DND-41 (cell line): ENCODE data around the gene TBC1D22B.

Source experiments
- CTCF ChIP-seq: IDR thresholded peaks from 2 replicates; pipeline ENCODE4 v1.5.1; 2012; ENCODE audit warnings: borderline replicate concordance, low read length, moderate library complexity, mild to moderate bottlenecking; ENCODE audit not compliant: poor library complexity, severe bottlenecking; ENCODE audit errors: extremely low read depth
- EZH2 ChIP-seq: IDR thresholded peaks from 3 replicates; pipeline ENCODE4 v1.6.1; 2012; ENCODE audit warnings: borderline replicate concordance, low read depth, mild to moderate bottlenecking, moderate library complexity, low read length, inconsistent platforms; ENCODE audit not compliant: severe bottlenecking

- TF ChIP-seq CTCF = no peak
- no peak for TF ChIP-seq EZH2
These were observed 118.6 kb downstream of the TBC1D22B start for GRCh38 chr6:37376078-37376743.
